Heart right ventricle (tissue), 16 donors: Measurements from ENCODE around the gene JMJD6. TPM values are rescaled to one million over a fixed set of nuclear protein-coding genes. Genes with fewer than 3 reads are reported as not detected.

Source experiments
- ATAC-seq, 8 donors: fragments of 200-7000 bp; cut with Tn5 transposase; one replicate each; pipeline ENCODE4 v1.9.1; 2020; ENCODE audit warnings: mild to moderate bottlenecking in 8 of 8, moderate library complexity in 8 of 8, moderate number of reproducible peaks in 1 of 8
- DNase-seq, 2 donors: peaks; one replicate each; pipeline ENCODE4 v3.0.0-alpha.2; 2020
- H3K27ac ChIP-seq, 10 donors: fragments of 200-600 bp; sonication (generic) in 2 of 10; one replicate each; pipeline versions ENCODE4 v1.5.0 to v1.8.0; 2020 to 2022; ENCODE audit warnings: mild to moderate bottlenecking in 3 of 10
- H3K27me3 ChIP-seq, 7 donors: fragments of 200-600 bp; one replicate each; pipeline ENCODE4 v1.8.0; 2021 to 2022; ENCODE audit warnings: mild to moderate bottlenecking in 2 of 7
- H3K36me3 ChIP-seq, 9 donors: fragments of 200-600 bp; sonication (generic) in 1 of 9; one replicate each; pipeline versions ENCODE4 v1.5.0 to v1.8.0; 2020 to 2022; ENCODE audit warnings: mild to moderate bottlenecking in 2 of 9
- H3K4me1 ChIP-seq, 9 donors: fragments of 200-600 bp; sonication (generic) in 1 of 9; one replicate each; pipeline versions ENCODE4 v1.5.0 to v1.8.0; 2020 to 2022; ENCODE audit warnings: mild to moderate bottlenecking in 4 of 9
- H3K4me3 ChIP-seq, 10 donors: fragments of 200-600 bp; sonication (generic) in 2 of 10; one replicate each; pipeline versions ENCODE4 v1.5.0 to v1.8.0; 2020 to 2022; ENCODE audit warnings: mild to moderate bottlenecking in 7 of 10, moderate library complexity in 2 of 10
- H3K9me3 ChIP-seq, 11 donors: fragments of 200-600 bp in 10 of 11; sonication (generic) in 2 of 11; one replicate each; pipeline versions ENCODE4 v1.5.0 to v1.8.0; 2013 to 2022; ENCODE audit warnings: mild to moderate bottlenecking in 2 of 11, control low read depth in 1 of 11, moderate library complexity in 1 of 11
- WGBS, 2 donors: extraction: QIAGEN DNeasy Blood & Tissue Kit; methylation state at CpG; one replicate each; pipeline ENCODE4 v1.1.7; 2013; ENCODE audit warnings: inconsistent platforms in 1 of 2; 5-methylcytosine and 5-hydroxymethylcytosine counted together
- intact Hi-C, 10 donors: fragments of 100-400 bp; cut with DNase I; formaldehyde crosslinking; loops; one replicate each; pipeline versions ENCODE4 v1.11.1 to v1.14.2; 2022
- polyA plus RNA-seq, 2 donors: library from polyadenylated mRNA; stranded (reverse); fragments of 200-250 nt; gene quantifications; one replicate each; pipeline ENCODE4 v1.2.3, GENCODE V29; 2013
- total RNA-seq, 10 donors: library from RNA; stranded (reverse); fragmentation: NEBNext Ultra II Directional in 3 of 10; extraction: Animal tissue kit (Norgen Biotek cat#: 25700) in 3 of 10; gene quantifications; one replicate each; pipeline versions ENCODE4 v1.2.1 to v1.2.4, GENCODE V29; 2021 to 2023
- TF ChIP-seq, protein P1 (sequence below), 9 donors: fragments of 200-600 bp; sonication (generic) in 2 of 9; IDR thresholded peaks; one replicate each; pipeline versions ENCODE4 v1.5.0 to v1.8.0; 2021 to 2022; ENCODE audit warnings: antibody characterized with exemption in 9 of 9, mild to moderate bottlenecking in 5 of 9, moderate library complexity in 1 of 9
- donor health status: Arrhythmogenic right ventricular cardiomyopathy.
- donor health status: ischemic (EF 13 %, LVEDD 7.1; RV severe dilation, severe dysfunction).
- donor health status: healthy with polysubstance abuse.
- donor health status: DM: no; HTN: yes; CAD: no.
- donor health status: DM: no; HTN: no; CAD: no.
- donor health status: ischemic (EF 25% LVEDD 6.9; RV normal size, moderate dysfunction).
- donor health status: ischemic (EF 25% LVEDD 5.7; RV mildly dilated, moderate dysfunction).
- donor health status: healthy.
- donor health status: DM: yes; HTN: yes; CAD: no.
- donor health status: Ischemic cardiomyopathy.
- donor health status: ischemic (EF 35%, LVEDD 5.7; RV mildly dilated, moderate dysfunction).
- donor health status: nonischemic (EF 11% LVEDD 7.7; RV severe dilation, severe dysfunction).
- donor health status: DM: yes; HTN: yes; CAD: no.
- donor health status: PGD.
- donor health status: ischemic (EF 29% LVEDD 5.4; RV normal size, mild dysfunction).
- donor health status: nonischemic (EF 23%, LVEDD 6.1; RV moderate dilation, normal function).

JMJD6 gene
- total and polyA plus RNA-seq, 12 donors = 34.6 to 79.3 (median 43.2) TPM

GRCh38 chr17:76681222-76682137 lies 44.9 kb downstream of the JMJD6 start:
- no peaks in the 10 kb centered on the region for H3K9me3 ChIP-seq
- peaks cover 32 to 62% (median 52%) of the 10 kb centered on the region in 9 donors for H3K4me1 ChIP-seq
- peaks cover 0 to 85% (median 22%) of the 10 kb centered on the region in 9 donors for H3K36me3 ChIP-seq
- 41% methylated on average over 16 of the region's 16 CpGs for WGBS, 2 donors
- peak overlapping the region in 3 of 10 donors; percentile 6 to 14 (median 7) for H3K4me3 ChIP-seq
- intact Hi-C loops = loop anchor here in 4 of 10 donors (2.0 to 5.0 kb wide), 3 partner anchors 33 to 124 kb away; no protein-coding TSS in a partner anchor
- TF ChIP-seq, protein P1, sequence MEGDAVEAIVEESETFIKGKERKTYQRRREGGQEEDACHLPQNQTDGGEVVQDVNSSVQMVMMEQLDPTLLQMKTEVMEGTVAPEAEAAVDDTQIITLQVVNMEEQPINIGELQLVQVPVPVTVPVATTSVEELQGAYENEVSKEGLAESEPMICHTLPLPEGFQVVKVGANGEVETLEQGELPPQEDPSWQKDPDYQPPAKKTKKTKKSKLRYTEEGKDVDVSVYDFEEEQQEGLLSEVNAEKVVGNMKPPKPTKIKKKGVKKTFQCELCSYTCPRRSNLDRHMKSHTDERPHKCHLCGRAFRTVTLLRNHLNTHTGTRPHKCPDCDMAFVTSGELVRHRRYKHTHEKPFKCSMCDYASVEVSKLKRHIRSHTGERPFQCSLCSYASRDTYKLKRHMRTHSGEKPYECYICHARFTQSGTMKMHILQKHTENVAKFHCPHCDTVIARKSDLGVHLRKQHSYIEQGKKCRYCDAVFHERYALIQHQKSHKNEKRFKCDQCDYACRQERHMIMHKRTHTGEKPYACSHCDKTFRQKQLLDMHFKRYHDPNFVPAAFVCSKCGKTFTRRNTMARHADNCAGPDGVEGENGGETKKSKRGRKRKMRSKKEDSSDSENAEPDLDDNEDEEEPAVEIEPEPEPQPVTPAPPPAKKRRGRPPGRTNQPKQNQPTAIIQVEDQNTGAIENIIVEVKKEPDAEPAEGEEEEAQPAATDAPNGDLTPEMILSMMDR (IDR thresholded peaks at IDR 0.05) = peak; percentile 50 to 80 (median 73)
- H3K27me3 ChIP-seq = no peaks in the 10 kb centered on the region
- H3K27ac ChIP-seq = peak overlapping the region; percentile 49 to 99 (median 90)
- DNase-seq = peak; percentile 68 to 73
- peak; percentile 30 to 76 (median 62) for ATAC-seq

DNA sequence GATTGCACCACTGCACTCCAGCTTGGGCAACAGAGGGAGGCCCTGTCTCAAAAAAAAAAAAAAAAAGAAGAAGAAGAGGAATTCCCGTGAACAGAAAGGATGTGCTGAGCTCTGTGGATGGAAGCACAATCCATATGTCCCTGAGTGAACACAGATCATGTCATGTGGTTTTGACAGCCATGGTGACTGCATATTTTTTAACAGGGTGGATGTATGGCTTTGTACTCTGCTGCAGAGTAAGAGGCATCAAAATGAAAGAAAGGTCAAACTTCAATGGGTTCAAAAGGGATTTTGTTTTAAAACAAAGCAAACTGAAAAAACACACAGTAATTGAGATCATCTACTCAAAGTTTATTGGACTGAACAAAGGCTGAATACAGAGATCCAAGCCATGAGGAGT lies 47.2 kb downstream of the JMJD6 start:
- H3K4me1 ChIP-seq = peaks cover 20 to 45% (median 30%) of the 10 kb centered on the region in 9 donors
- 59 to 80% methylated on average over 1 of the region's 1 CpG for WGBS, 2 donors
- ATAC-seq (no peak), DNase-seq (no peak)
- peaks cover 0 to 80% (median 15%) of the 10 kb centered on the region in 9 donors for H3K36me3 ChIP-seq
- H3K9me3 ChIP-seq = no peaks in the 10 kb centered on the region
- H3K4me3 ChIP-seq = no peak overlapping the region
- H3K27me3 ChIP-seq = no peaks in the 10 kb centered on the region
- intact Hi-C loops = loop anchor here in 2 of 10 donors (5.0 to 10.0 kb wide), 2 partner anchors 33 to 46 kb away; partner anchors contain the start of genes JMJD6 (in 1 of the 2), METTL23 (in 1 of the 2) and MXRA7 (in 1 of the 2)
- H3K27ac ChIP-seq = peak overlapping the region in 1 of 10 donors; percentile 36
- TF ChIP-seq, protein P1 (IDR thresholded peaks at IDR 0.05) = no peak

GRCh38 chr17:76678330-76678729 lies 48.1 kb downstream of the JMJD6 start:
- TF ChIP-seq, protein P1 (IDR thresholded peaks at IDR 0.05) = no peak
- no peaks in the 10 kb centered on the region for H3K27me3 ChIP-seq
- peaks cover 0 to 75% (median 12%) of the 10 kb centered on the region in 9 donors for H3K36me3 ChIP-seq
- DNase-seq = no peak
- intact Hi-C loops = loop anchor here in 2 of 10 donors (5.0 to 10.0 kb wide), 2 partner anchors 34 to 46 kb away; partner anchors contain the start of genes JMJD6 (in 1 of the 2), METTL23 (in 1 of the 2) and MXRA7 (in 1 of the 2)
- no peak overlapping the region for H3K4me3 ChIP-seq
- no peaks in the 10 kb centered on the region for H3K9me3 ChIP-seq
- peaks cover 15 to 38% (median 23%) of the 10 kb centered on the region in 9 donors for H3K4me1 ChIP-seq
- WGBS, 2 donors = 77 to 87% methylated on average over 12 of the region's 12 CpGs
- ATAC-seq = no peak
- H3K27ac ChIP-seq = peak overlapping the region in 2 of 10 donors; percentile 36 to 40

- Histone ChIP-seq H3K9me3 (no peaks in the 10 kb centered on the region), H3K4me1 (peaks cover 7 to 33% (median 18%) of the 10 kb centered on the region in 9 donors), H3K27ac (no peak overlapping the region), H3K27me3 (no peaks in the 10 kb centered on the region), H3K4me3 (no peak overlapping the region), H3K36me3 (peaks cover 0 to 66% (median 12%) of the 10 kb centered on the region in 9 donors)
- no peak for DNase-seq
- 73 to 78% methylated on average over 16 of the region's 16 CpGs for WGBS, 2 donors
- TF ChIP-seq, protein P1 (IDR thresholded peaks at IDR 0.05) = no peak
- intact Hi-C loops = loop anchor here in 2 of 10 donors (5.0 to 10.0 kb wide), 2 partner anchors 35 to 47 kb away; partner anchors contain the start of genes JMJD6 (in 1 of the 2), METTL23 (in 1 of the 2) and MXRA7 (in 1 of the 2)
- ATAC-seq = no peak
These were observed 49.0 kb downstream of the JMJD6 start for GRCh38 chr17:76677406-76677805.
